Panc1 (cell line): ENCODE results near the gene SPOCK1. TPM values are rescaled to one million over a fixed set of nuclear protein-coding genes. Genes with fewer than 3 reads are reported as not detected.

Source experiments
- ATAC-seq: fragments of 200-7000 bp; cut with Tn5 transposase; 2 replicates; pipeline ENCODE4 v1.9.1; 2020; ENCODE audit warnings: mild to moderate bottlenecking, moderate library complexity
- BruUV-seq: library from RNA; stranded (reverse); fragments of 400-500 nt; replicated peaks from 2 replicates; lab custom pipeline; 2021; lab: Mats Ljungman, UMichigan
- CTCF ChIA-PET: fragments of 300-600 bp; sonication (Branson Sonifier 250); formaldehyde crosslinking; loops from one replicate; lab custom pipeline; 2022; ENCODE audit warnings: antibody characterized with exemption; lab: Charles Lee
- POLR2A ChIA-PET: fragments of 300-600 bp; sonication (Branson Sonifier 250); formaldehyde crosslinking; loops from one replicate; lab custom pipeline; 2022; ENCODE audit warnings: antibody characterized with exemption; lab: Charles Lee
- DNase-seq: peaks from one replicate; pipeline ENCODE4 v3.0.0-alpha.2; 2010; ENCODE audit warnings: low read depth, low spot score
- H3K27ac ChIP-seq: 2 replicates; pipeline ENCODE4 v1.5.1; 2011; ENCODE audit warnings: mild to moderate bottlenecking, low read length, inconsistent platforms
- H3K27me3 ChIP-seq: fragments of 200-500 bp; sonication (Bioruptor generic); 2 replicates; pipeline ENCODE4 v1.6.0; 2014; ENCODE audit warnings: low read length, inconsistent platforms; ENCODE audit not compliant: control insufficient read depth, insufficient read depth
- H3K36me3 ChIP-seq: fragments of 200-500 bp; sonication (Bioruptor generic); 2 replicates; pipeline ENCODE4 v1.5.1; 2014; ENCODE audit warnings: inconsistent platforms, mild to moderate bottlenecking, low read length, moderate library complexity; ENCODE audit not compliant: control insufficient read depth, insufficient read depth
- H3K4me1 ChIP-seq: 2 replicates; pipeline ENCODE4 v1.5.1; 2011; ENCODE audit warnings: inconsistent platforms, mild to moderate bottlenecking, low read length, moderate library complexity; ENCODE audit not compliant: control insufficient read depth, insufficient read depth
- H3K4me3 ChIP-seq, 2 experiments: 2 replicates each; pipeline ENCODE4 v1.5.1; 2011 to 2012; ENCODE audit warnings: low read depth in 2 of 2, low read length in 2 of 2, mild to moderate bottlenecking in 2 of 2, inconsistent platforms in 1 of 2, moderate library complexity in 1 of 2
- H3K9me3 ChIP-seq: fragments of 200-500 bp; sonication (Bioruptor generic); 2 replicates; pipeline ENCODE4 v1.5.1; 2014; ENCODE audit warnings: low read depth, mild to moderate bottlenecking, inconsistent platforms, low read length, moderate library complexity; ENCODE audit not compliant: control insufficient read depth, insufficient read depth
- CTCF ChIP-seq: fragments of 450-650 bp; IDR thresholded peaks from 2 replicates; pipeline ENCODE4 v1.5.1; 2017; ENCODE audit warnings: mild to moderate bottlenecking
- POLR2AphosphoS5 ChIP-seq: IDR thresholded peaks from 2 replicates; pipeline ENCODE4 v1.6.1; 2012; ENCODE audit warnings: mild to moderate bottlenecking, low read depth, low read length, moderate library complexity
- REST ChIP-seq, 2 experiments: IDR thresholded peaks; 2 replicates each; pipeline ENCODE4 v1.6.1; 2011 to 2012; ENCODE audit warnings: low read depth in 2 of 2, control low read depth in 1 of 2, low read length in 1 of 2, mild to moderate bottlenecking in 1 of 2, moderate library complexity in 1 of 2; ENCODE audit not compliant: insufficient read depth in 1 of 2
- SIN3A ChIP-seq: IDR thresholded peaks from 2 replicates; pipeline ENCODE4 v1.6.1; 2012; ENCODE audit warnings: low read depth, mild to moderate bottlenecking, low read length, moderate library complexity, borderline replicate concordance; ENCODE audit not compliant: insufficient read depth
- TCF7L2 ChIP-seq: IDR thresholded peaks from 2 replicates; pipeline ENCODE4 v1.6.1; 2011; ENCODE audit warnings: mild to moderate bottlenecking, low read depth, low read length, inconsistent platforms
- in situ Hi-C: cut with HindIII; loops from 2 replicates; pipeline ENCODE4 v1.10.0; 2016; ENCODE audit warnings: low sequenced_read_pairs, low pct_unique_long_range_greater_than_20kb
- intact Hi-C: fragments of 100-400 bp; cut with micrococcal nuclease; formaldehyde crosslinking; loops from one replicate; pipeline ENCODE4 v1.10.0; 2022; ENCODE audit not compliant: unreplicated experiment
- total RNA-seq: library from RNA; stranded (reverse); gene quantifications from one replicate; pipeline ENCODE4 v1.2.1, GENCODE V29; 2021; ENCODE audit not compliant: unreplicated experiment

SPOCK1 gene
- total RNA-seq, 1 experiment from 2014 or later = 15.6 TPM

GRCh38 chr5:137266186-137266585, 232.9 kb downstream of the SPOCK1 start:
- ChIA-PET CTCF (no interaction called here), POLR2A (no interaction called here)
- no TSS peak for BruUV-seq
- Histone ChIP-seq H3K4me3 (no peak overlapping the region), H3K4me1 (no peaks in the 10 kb centered on the region), H3K9me3 (no peaks in the 10 kb centered on the region), H3K27ac (no peak overlapping the region), H3K36me3 (no peaks in the 10 kb centered on the region), H3K27me3 (peaks cover 2% of the 10 kb centered on the region; the same call in 1 of the 2 replicates)
- DNase-seq = no peak
- intact Hi-C loops (no loop called here), in situ Hi-C loops (no loop called here)
- no peak for TF ChIP-seq SIN3A
- TF ChIP-seq CTCF = no peak
- TF ChIP-seq POLR2AphosphoS5 = no peak
- no peak for TF ChIP-seq TCF7L2
- no peak for TF ChIP-seq REST (IDR thresholded peaks at IDR 0.05; ENCODE audit: insufficient read depth in 1 of 2, low read depth in 2 of 2, low read length in 1 of 2)
- no peak for ATAC-seq

- in situ Hi-C loops (no loop called here), intact Hi-C loops (no loop called here)
- H3K27me3 ChIP-seq = peaks cover 2% of the 10 kb centered on the region; the same call in 1 of the 2 replicates
- no peaks in the 10 kb centered on the region for H3K36me3 ChIP-seq
- no peaks in the 10 kb centered on the region for H3K9me3 ChIP-seq
- no peak overlapping the region for H3K4me3 ChIP-seq
- CTCF ChIA-PET = no interaction called here
- ATAC-seq = no peak
- H3K27ac ChIP-seq = no peak overlapping the region
- DNase-seq = no peak
- TF ChIP-seq SIN3A (no peak), CTCF (no peak), POLR2AphosphoS5 (no peak), REST (IDR thresholded peaks at IDR 0.05; ENCODE audit: insufficient read depth in 1 of 2, low read depth in 2 of 2, low read length in 1 of 2) (no peak), TCF7L2 (no peak)
- BruUV-seq = no TSS peak
- H3K4me1 ChIP-seq = no peaks in the 10 kb centered on the region
- POLR2A ChIA-PET = no interaction called here
These were observed 233.7 kb downstream of the SPOCK1 start for GRCh38 chr5:137265457-137265856.
